ENCODE measurements around the gene LYRM4.

- TF ChIP-seq CTCF (IDR thresholded peaks at IDR 0.05) (no peak), POLR2A (IDR thresholded peaks at IDR 0.05; ENCODE audit: low read depth) (no peak), EP300 (IDR thresholded peaks at IDR 0.05) (no peak), POLR2AphosphoS5 (IDR thresholded peaks at IDR 0.05) (no peak)
Measured at GRCh38 chr6:5237805-5238204, 22.9 kb downstream of the LYRM4 start.

Measured in esophagus muscularis mucosa (tissue), 4 donors.